Thoracic aorta (tissue), 2 donors: ENCODE results near the gene DPEP3. TPM values are rescaled to one million over a fixed set of nuclear protein-coding genes. Genes with fewer than 3 reads are reported as not detected.

Experiments
- ATAC-seq: fragments of 150-250 bp; one replicate; pipeline ENCODE4 v1.8.0; 2017; ENCODE audit warnings: low read depth; ENCODE audit not compliant: insufficient number of reproducible peaks, low FRiP score
- DNase-seq: peaks from one replicate; pipeline ENCODE4 v3.0.0-alpha.2; 2020; ENCODE audit warnings: low spot score
- H3K27ac ChIP-seq, 2 donors: fragments of 200-600 bp; sonication (generic); 1 replicate in 1 of 2; 2 replicates in 1 of 2; pipeline ENCODE4 v1.5.1; 2016; ENCODE audit warnings: mild to moderate bottlenecking in 2 of 2, moderate library complexity in 2 of 2
- H3K27me3 ChIP-seq: fragments of 200-600 bp; sonication (generic); replicated peaks from 2 replicates; pipeline ENCODE4 v1.6.0; 2016; ENCODE audit warnings: mild to moderate bottlenecking; ENCODE audit not compliant: insufficient read depth
- H3K36me3 ChIP-seq: fragments of 200-600 bp; sonication (generic); one replicate; pipeline ENCODE4 v1.5.1; 2016
- H3K4me1 ChIP-seq, 2 donors: fragments of 200-600 bp; sonication (generic); 1 replicate in 1 of 2; 2 replicates in 1 of 2; pipeline versions ENCODE4 v1.5.1 to v1.6.0; 2016; ENCODE audit warnings: low read depth in 2 of 2, mild to moderate bottlenecking in 1 of 2; ENCODE audit not compliant: control insufficient read depth in 1 of 2
- H3K4me3 ChIP-seq: fragments of 200-600 bp; sonication (generic); 2 replicates; pipeline ENCODE4 v1.5.1; 2016; ENCODE audit warnings: mild to moderate bottlenecking
- H3K9me3 ChIP-seq: fragments of 200-600 bp; sonication (generic); 2 replicates; pipeline ENCODE4 v1.5.1; 2016
- CTCF ChIP-seq: fragments of 200-600 bp; sonication (generic); IDR thresholded peaks from one replicate; pipeline ENCODE4 v1.5.1; 2019; ENCODE audit warnings: antibody characterized with exemption
- total RNA-seq, 2 donors: library from RNA; depleted of rRNA; stranded (reverse); fragments of >200 nt; gene quantifications; one replicate each; pipeline versions ENCODE4 v1.1.0 to v1.2.3, GENCODE V29; 2016

DPEP3 gene
- total RNA-seq, 2 donors from 2014 or later = not detected

- DNase-seq (no peak), ATAC-seq (no peak)
- no peaks in the 10 kb centered on the region for H3K27me3 ChIP-seq
- H3K4me3 ChIP-seq = no peak overlapping the region
- TF ChIP-seq CTCF = no peak
- no peak overlapping the region for H3K27ac ChIP-seq
- H3K9me3 ChIP-seq = no peaks in the 10 kb centered on the region
- H3K36me3 ChIP-seq = no peaks in the 10 kb centered on the region
- H3K4me1 ChIP-seq = peaks cover 9 to 16% of the 10 kb centered on the region in 2 donors
Observed at GRCh38 chr16:67971111-67971510, 9.2 kb downstream of the DPEP3 start.

- Histone ChIP-seq H3K4me1 (peaks cover 15 to 32% of the 10 kb centered on the region in 2 donors), H3K4me3 (peak overlapping the region; percentile 84), H3K27me3 (no peaks in the 10 kb centered on the region), H3K27ac (peak overlapping the region; percentile 94 to 96), H3K9me3 (no peaks in the 10 kb centered on the region), H3K36me3 (no peaks in the 10 kb centered on the region)
- no peak for TF ChIP-seq CTCF
- ATAC-seq (peak; percentile 9), DNase-seq (no peak)
Observed at GRCh38 chr16:67969254-67970039, 10.9 kb downstream of the DPEP3 start.

- no peaks in the 10 kb centered on the region for H3K27me3 ChIP-seq
- TF ChIP-seq CTCF = no peak
Observed at GRCh38 chr16:67968400-67969253, 11.7 kb downstream of the DPEP3 start, which contains the start of gene SLC12A4. SLC12A4 (minus strand) TSS chr16:67968637; CDS start chr16:67968553, 84 bp downstream.

GRCh38 chr16:67967958-67968399 is 12.3 kb downstream of the DPEP3 start:
- ATAC-seq (peak; percentile 28), DNase-seq (no peak)
- peaks cover 5% of the 10 kb centered on the region for H3K36me3 ChIP-seq
- H3K27me3 ChIP-seq = no peaks in the 10 kb centered on the region
- H3K27ac ChIP-seq = peak overlapping the region; percentile 94 to 96
- H3K4me3 ChIP-seq = peak overlapping the region; percentile 84
- H3K9me3 ChIP-seq = no peaks in the 10 kb centered on the region
- no peak for TF ChIP-seq CTCF
- H3K4me1 ChIP-seq = peaks cover 26 to 47% of the 10 kb centered on the region in 2 donors

More at GRCh38 chr16:67968400-67969253, 11.7 kb downstream of the DPEP3 start, which contains the start of gene SLC12A4:
- Histone ChIP-seq H3K36me3 (no peaks in the 10 kb centered on the region), H3K27ac (peak within 1 kb of the TSS; percentile 94 to 96), H3K4me3 (peak within 1 kb of the TSS; percentile 84), H3K4me1 (peaks cover 24 to 41% of the 10 kb centered on the region in 2 donors), H3K9me3 (no peaks in the 10 kb centered on the region)
- DNase-seq = peak; percentile 58
- ATAC-seq = peak; percentile 52
